ENCODE results near the gene SFRP5.

Gene SFRP5

GRCh38 chr10:97771055-97771891 is 526 bp downstream of the SFRP5 start:
- Histone ChIP-seq H3K4me3 (ENCODE audit: low read depth in 1 of 2, low read length in 2 of 2) (no peak overlapping the region), H3K4me1 (ENCODE audit: insufficient read depth, low read length) (no peaks in the 10 kb centered on the region), H3K9me3 (ENCODE audit: low read length) (no peaks in the 10 kb centered on the region), H3K27me3 (ENCODE audit: control insufficient read depth in 1 of 2, insufficient read depth in 2 of 2, low read length in 2 of 2) (peaks cover 6 to 35% of the 10 kb centered on the region in 2 donors), H3K9ac (ENCODE audit: low read length) (no peak overlapping the region), H3K27ac (ENCODE audit: low read depth, low read length) (no peak overlapping the region), H3K36me3 (ENCODE audit: insufficient read depth, low read length) (no peaks in the 10 kb centered on the region)

GRCh38 chr10:97770255-97770654 is 1.5 kb downstream of the SFRP5 start:
- Histone ChIP-seq H3K4me3 (ENCODE audit: low read depth in 1 of 2, low read length in 2 of 2) (no peak overlapping the region), H3K4me1 (ENCODE audit: insufficient read depth, low read length) (no peaks in the 10 kb centered on the region), H3K9me3 (ENCODE audit: low read length) (no peaks in the 10 kb centered on the region), H3K27me3 (ENCODE audit: control insufficient read depth in 1 of 2, insufficient read depth in 2 of 2, low read length in 2 of 2) (peaks cover 6 to 35% of the 10 kb centered on the region in 2 donors), H3K36me3 (ENCODE audit: insufficient read depth, low read length) (no peaks in the 10 kb centered on the region), H3K27ac (ENCODE audit: low read depth, low read length) (no peak overlapping the region), H3K9ac (ENCODE audit: low read length) (no peak overlapping the region)

GRCh38 chr10:97768322-97769315 is 3.2 kb downstream of the SFRP5 start:
- Histone ChIP-seq H3K9me3 (ENCODE audit: low read length) (no peaks in the 10 kb centered on the region), H3K27me3 (ENCODE audit: control insufficient read depth in 1 of 2, insufficient read depth in 2 of 2, low read length in 2 of 2) (peaks cover 6 to 35% of the 10 kb centered on the region in 2 donors), H3K4me1 (ENCODE audit: insufficient read depth, low read length) (no peaks in the 10 kb centered on the region), H3K9ac (ENCODE audit: low read length) (no peak overlapping the region), H3K27ac (ENCODE audit: low read depth, low read length) (no peak overlapping the region), H3K4me3 (ENCODE audit: low read depth in 1 of 2, low read length in 2 of 2) (no peak overlapping the region), H3K36me3 (ENCODE audit: insufficient read depth, low read length) (no peaks in the 10 kb centered on the region)

- Histone ChIP-seq H3K36me3 (ENCODE audit: insufficient read depth, low read length) (no peaks in the 10 kb centered on the region), H3K4me1 (ENCODE audit: insufficient read depth, low read length) (no peaks in the 10 kb centered on the region), H3K27me3 (ENCODE audit: control insufficient read depth in 1 of 2, insufficient read depth in 2 of 2, low read length in 2 of 2) (peaks cover 6 to 29% of the 10 kb centered on the region in 2 donors), H3K4me3 (ENCODE audit: low read depth in 1 of 2, low read length in 2 of 2) (no peak overlapping the region), H3K27ac (ENCODE audit: low read depth, low read length) (no peak overlapping the region), H3K9ac (ENCODE audit: low read length) (no peak overlapping the region), H3K9me3 (ENCODE audit: low read length) (no peaks in the 10 kb centered on the region)
Measured at GRCh38 chr10:97766996-97767924, 4.5 kb downstream of the SFRP5 start.

- H3K36me3 ChIP-seq (ENCODE audit: insufficient read depth, low read length), result no peaks in the 10 kb centered on the region
- H3K27me3 ChIP-seq (ENCODE audit: control insufficient read depth in 1 of 2, insufficient read depth in 2 of 2, low read length in 2 of 2), result peaks cover 6 to 21% of the 10 kb centered on the region in 2 donors
- H3K4me3 ChIP-seq (ENCODE audit: low read depth in 1 of 2, low read length in 2 of 2), result no peak overlapping the region
- no peaks in the 10 kb centered on the region for H3K9me3 ChIP-seq (ENCODE audit: low read length)
- H3K4me1 ChIP-seq (ENCODE audit: insufficient read depth, low read length), result no peaks in the 10 kb centered on the region
- no peak overlapping the region for H3K27ac ChIP-seq (ENCODE audit: low read depth, low read length)
- no peak overlapping the region for H3K9ac ChIP-seq (ENCODE audit: low read length)
Measured at GRCh38 chr10:97766106-97766810, 5.5 kb downstream of the SFRP5 start.

- H3K9ac ChIP-seq (ENCODE audit: low read length), result no peak overlapping the region
- H3K4me3 ChIP-seq (ENCODE audit: low read depth in 1 of 2, low read length in 2 of 2), result no peak overlapping the region
- no peak overlapping the region for H3K27ac ChIP-seq (ENCODE audit: low read depth, low read length)
- no peaks in the 10 kb centered on the region for H3K9me3 ChIP-seq (ENCODE audit: low read length)
- peaks cover 0 to 10% of the 10 kb centered on the region in 2 donors for H3K27me3 ChIP-seq (ENCODE audit: control insufficient read depth in 1 of 2, insufficient read depth in 2 of 2, low read length in 2 of 2)
- H3K4me1 ChIP-seq (ENCODE audit: insufficient read depth, low read length), result no peaks in the 10 kb centered on the region
- H3K36me3 ChIP-seq (ENCODE audit: insufficient read depth, low read length), result peaks cover 2% of the 10 kb centered on the region
Measured at GRCh38 chr10:97765201-97765600, 6.6 kb downstream of the SFRP5 start.

GRCh38 chr10:97764519-97764931 is 7.3 kb downstream of the SFRP5 start:
- Histone ChIP-seq H3K27ac (ENCODE audit: low read depth, low read length) (no peak overlapping the region), H3K4me3 (ENCODE audit: low read depth in 1 of 2, low read length in 2 of 2) (no peak overlapping the region), H3K27me3 (ENCODE audit: control insufficient read depth in 1 of 2, insufficient read depth in 2 of 2, low read length in 2 of 2) (peaks cover 0 to 6% of the 10 kb centered on the region in 2 donors), H3K9ac (ENCODE audit: low read length) (no peak overlapping the region), H3K9me3 (ENCODE audit: low read length) (no peaks in the 10 kb centered on the region), H3K4me1 (ENCODE audit: insufficient read depth, low read length) (no peaks in the 10 kb centered on the region), H3K36me3 (ENCODE audit: insufficient read depth, low read length) (peaks cover 9% of the 10 kb centered on the region)

GRCh38 chr10:97763947-97764346 is 7.9 kb downstream of the SFRP5 start:
- Histone ChIP-seq H3K9ac (ENCODE audit: low read length) (no peak overlapping the region), H3K4me1 (ENCODE audit: insufficient read depth, low read length) (no peaks in the 10 kb centered on the region), H3K36me3 (ENCODE audit: insufficient read depth, low read length) (peaks cover 9% of the 10 kb centered on the region), H3K9me3 (ENCODE audit: low read length) (no peaks in the 10 kb centered on the region), H3K27ac (ENCODE audit: low read depth, low read length) (no peak overlapping the region), H3K27me3 (ENCODE audit: control insufficient read depth in 1 of 2, insufficient read depth in 2 of 2, low read length in 2 of 2) (peaks cover 0 to under 1% of the 10 kb centered on the region in 2 donors), H3K4me3 (ENCODE audit: low read depth in 1 of 2, low read length in 2 of 2) (no peak overlapping the region)

GRCh38 chr10:97763411-97763810 is 8.4 kb downstream of the SFRP5 start:
- no peaks in the 10 kb centered on the region for H3K4me1 ChIP-seq (ENCODE audit: insufficient read depth, low read length)
- peaks cover 9% of the 10 kb centered on the region for H3K36me3 ChIP-seq (ENCODE audit: insufficient read depth, low read length)
- H3K9me3 ChIP-seq (ENCODE audit: low read length), result no peaks in the 10 kb centered on the region
- H3K27ac ChIP-seq (ENCODE audit: low read depth, low read length), result no peak overlapping the region
- no peak overlapping the region for H3K9ac ChIP-seq (ENCODE audit: low read length)
- H3K4me3 ChIP-seq (ENCODE audit: low read depth in 1 of 2, low read length in 2 of 2), result no peak overlapping the region
- no peaks in the 10 kb centered on the region for H3K27me3 ChIP-seq (ENCODE audit: control insufficient read depth in 1 of 2, insufficient read depth in 2 of 2, low read length in 2 of 2)

- no peaks in the 10 kb centered on the region for H3K9me3 ChIP-seq (ENCODE audit: low read length)
- no peaks in the 10 kb centered on the region for H3K27me3 ChIP-seq (ENCODE audit: control insufficient read depth in 1 of 2, insufficient read depth in 2 of 2, low read length in 2 of 2)
- no peak overlapping the region for H3K27ac ChIP-seq (ENCODE audit: low read depth, low read length)
- no peak overlapping the region for H3K9ac ChIP-seq (ENCODE audit: low read length)
- H3K36me3 ChIP-seq (ENCODE audit: insufficient read depth, low read length), result peaks cover 9% of the 10 kb centered on the region
- no peak overlapping the region for H3K4me3 ChIP-seq (ENCODE audit: low read depth in 1 of 2, low read length in 2 of 2)
- no peaks in the 10 kb centered on the region for H3K4me1 ChIP-seq (ENCODE audit: insufficient read depth, low read length)
Measured at GRCh38 chr10:97762816-97763215, 9.0 kb downstream of the SFRP5 start.

All from muscle layer of colon (tissue), 2 donors.